Heart left ventricle (tissue), 13 donors: ENCODE data around the gene APEH.

ENCODE experiments used
- CTCF ChIP-seq, 12 donors: fragments of 200-600 bp; sonication (generic) in 4 of 12; IDR thresholded peaks; one replicate each; pipeline versions ENCODE4 v1.5.0 to v1.8.0; 2018 to 2022; ENCODE audit warnings: antibody characterized with exemption in 12 of 12, mild to moderate bottlenecking in 5 of 12
- POLR2A ChIP-seq, 2 donors: fragments of 450-650 bp; IDR thresholded peaks; one replicate each; pipeline ENCODE4 v1.6.1; 2017; ENCODE audit warnings: antibody characterized with exemption in 2 of 2, mild to moderate bottlenecking in 2 of 2, moderate library complexity in 2 of 2
- donor health status: ischemic (EF 13 %, LVEDD 7.1; RV severe dilation, severe dysfunction).
- donor health status: DM: no; HTN: yes; CAD: no.
- donor health status: DM: no; HTN: no; CAD: no.
- donor health status: ischemic (EF 25% LVEDD 6.9; RV normal size, moderate dysfunction).
- donor health status: ischemic (EF 25% LVEDD 5.7; RV mildly dilated, moderate dysfunction).
- donor health status: ischemic (EF 35%, LVEDD 5.7; RV mildly dilated, moderate dysfunction).
- donor health status: nonischemic (EF 11% LVEDD 7.7; RV severe dilation, severe dysfunction).
- donor health status: DM: yes; HTN: yes; CAD: no.
- donor health status: PGD.
- donor health status: ischemic (EF 29% LVEDD 5.4; RV normal size, mild dysfunction).
- donor health status: nonischemic (EF 23%, LVEDD 6.1; RV moderate dilation, normal function).

GRCh38 chr3:49650177-49650576 lies 24.0 kb upstream of the APEH start:
- TF ChIP-seq CTCF (IDR thresholded peaks at IDR 0.05) (no peak), POLR2A (IDR thresholded peaks at IDR 0.05) (no peak)
